ENCODE measurements around the gene BMPER.
A peak's percentile ranks its signal among the peaks of the same experiment; 100 is the strongest.

BMPER gene

GRCh38 chr7:34128762-34129161 lies 223.4 kb downstream of the BMPER start:
- Histone ChIP-seq H3K9ac (ENCODE audit: low read depth in 1 of 2, low read length in 2 of 2) (no peak overlapping the region), H3K27me3 (ENCODE audit: control insufficient read depth in 2 of 2, insufficient read depth in 2 of 2, low read length in 2 of 2) (no peaks in the 10 kb centered on the region), H3K4me3 (ENCODE audit: low read length in 2 of 2) (no peak overlapping the region)

DNA sequence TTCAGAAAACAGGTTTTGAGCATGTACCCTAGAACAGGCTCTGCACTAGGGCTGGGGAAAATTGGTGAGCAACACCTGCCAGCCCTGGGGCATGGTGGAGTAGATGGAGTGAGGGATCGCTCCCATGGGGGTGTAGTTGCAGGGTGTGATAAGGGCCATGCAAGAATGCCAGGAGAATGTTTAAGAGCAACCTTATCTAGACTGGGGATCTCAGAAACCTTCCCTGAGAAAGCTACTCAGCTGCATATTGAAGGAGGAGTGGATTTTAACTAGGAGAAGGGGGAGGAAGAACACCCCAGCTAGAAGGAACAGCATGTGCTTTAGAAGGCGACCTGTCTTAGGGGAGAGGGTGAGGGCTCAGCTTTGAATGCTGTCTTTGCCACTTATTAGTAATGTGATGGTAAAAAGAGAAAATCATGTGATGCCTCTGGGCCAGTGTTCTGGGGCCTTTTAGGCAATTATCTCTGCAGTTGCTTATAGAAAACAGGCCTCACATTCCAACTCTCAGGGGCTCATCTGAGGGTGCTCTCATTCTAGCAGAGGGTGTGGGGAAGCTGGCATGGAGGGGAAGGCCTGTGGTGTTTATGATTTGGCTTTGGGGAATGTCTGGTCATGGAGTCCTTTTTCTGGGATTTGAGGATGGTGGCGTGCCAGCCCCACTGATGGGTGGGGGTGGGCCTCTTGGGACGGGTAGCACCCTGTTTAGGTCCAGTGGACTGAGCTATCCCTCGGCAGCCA lies 225.4 kb downstream of the BMPER start:
- Histone ChIP-seq H3K4me1 (ENCODE audit: control insufficient read depth in 2 of 2, insufficient read depth in 2 of 2, low read length in 2 of 2) (no peaks in the 10 kb centered on the region), H3K4me3 (ENCODE audit: low read length in 2 of 2) (no peak overlapping the region), H3K9ac (ENCODE audit: low read depth in 1 of 2, low read length in 2 of 2) (no peak overlapping the region), H3K9me3 (ENCODE audit: control insufficient read depth in 2 of 2, low read length in 2 of 2) (no peaks in the 10 kb centered on the region), H3K27me3 (ENCODE audit: control insufficient read depth in 2 of 2, insufficient read depth in 2 of 2, low read length in 2 of 2) (no peaks in the 10 kb centered on the region), H3K27ac (ENCODE audit: low read depth in 2 of 2, low read length in 2 of 2) (no peak overlapping the region), H3K36me3 (ENCODE audit: control insufficient read depth in 2 of 2, insufficient read depth in 2 of 2, low read length in 2 of 2) (no peaks in the 10 kb centered on the region)

More at GRCh38 chr7:34128762-34129161, 223.4 kb downstream of the BMPER start:
- H3K4me1 ChIP-seq (ENCODE audit: control insufficient read depth in 2 of 2, insufficient read depth in 2 of 2, low read length in 2 of 2), result no peaks in the 10 kb centered on the region
- no peaks in the 10 kb centered on the region for H3K36me3 ChIP-seq (ENCODE audit: control insufficient read depth in 2 of 2, insufficient read depth in 2 of 2, low read length in 2 of 2)
- no peak overlapping the region for H3K27ac ChIP-seq (ENCODE audit: low read depth in 2 of 2, low read length in 2 of 2)
- peaks cover 2 to 3% of the 10 kb centered on the region in 2 donors for H3K9me3 ChIP-seq (ENCODE audit: control insufficient read depth in 2 of 2, low read length in 2 of 2)

DNA sequence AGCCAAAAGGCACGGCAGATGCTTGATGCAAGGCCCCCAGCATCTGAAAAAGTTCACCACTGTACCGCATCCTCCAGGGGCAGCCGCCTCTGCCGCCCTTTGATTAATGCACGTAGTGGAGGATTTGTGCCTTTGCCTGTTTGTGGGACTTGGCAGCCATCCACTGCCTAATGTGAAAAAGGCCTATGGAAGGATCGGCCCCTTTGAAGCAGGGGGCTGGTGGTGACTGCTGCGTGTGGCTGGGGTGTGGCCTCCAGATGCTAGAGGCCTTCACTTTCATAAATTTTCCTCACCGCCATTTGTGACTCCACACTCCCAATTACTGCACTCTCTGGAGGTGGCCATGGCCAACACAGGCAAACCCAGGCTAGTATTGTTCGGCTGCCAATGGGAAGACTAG lies 226.0 kb downstream of the BMPER start:
- H3K36me3 ChIP-seq (ENCODE audit: control insufficient read depth in 2 of 2, insufficient read depth in 2 of 2, low read length in 2 of 2), result no peaks in the 10 kb centered on the region
- H3K27me3 ChIP-seq (ENCODE audit: control insufficient read depth in 2 of 2, insufficient read depth in 2 of 2, low read length in 2 of 2), result no peaks in the 10 kb centered on the region
- H3K9me3 ChIP-seq (ENCODE audit: control insufficient read depth in 2 of 2, low read length in 2 of 2), result no peaks in the 10 kb centered on the region
- H3K9ac ChIP-seq (ENCODE audit: low read depth in 1 of 2, low read length in 2 of 2), result no peak overlapping the region
- H3K27ac ChIP-seq (ENCODE audit: low read depth in 2 of 2, low read length in 2 of 2), result no peak overlapping the region
- no peak overlapping the region for H3K4me3 ChIP-seq (ENCODE audit: low read length in 2 of 2)
- no peaks in the 10 kb centered on the region for H3K4me1 ChIP-seq (ENCODE audit: control insufficient read depth in 2 of 2, insufficient read depth in 2 of 2, low read length in 2 of 2)

GRCh38 chr7:34133356-34133982 lies 228.1 kb downstream of the BMPER start:
- Histone ChIP-seq H3K4me1 (ENCODE audit: control insufficient read depth in 2 of 2, insufficient read depth in 2 of 2, low read length in 2 of 2) (no peaks in the 10 kb centered on the region), H3K27ac (ENCODE audit: low read depth in 2 of 2, low read length in 2 of 2) (no peak overlapping the region)

DNA sequence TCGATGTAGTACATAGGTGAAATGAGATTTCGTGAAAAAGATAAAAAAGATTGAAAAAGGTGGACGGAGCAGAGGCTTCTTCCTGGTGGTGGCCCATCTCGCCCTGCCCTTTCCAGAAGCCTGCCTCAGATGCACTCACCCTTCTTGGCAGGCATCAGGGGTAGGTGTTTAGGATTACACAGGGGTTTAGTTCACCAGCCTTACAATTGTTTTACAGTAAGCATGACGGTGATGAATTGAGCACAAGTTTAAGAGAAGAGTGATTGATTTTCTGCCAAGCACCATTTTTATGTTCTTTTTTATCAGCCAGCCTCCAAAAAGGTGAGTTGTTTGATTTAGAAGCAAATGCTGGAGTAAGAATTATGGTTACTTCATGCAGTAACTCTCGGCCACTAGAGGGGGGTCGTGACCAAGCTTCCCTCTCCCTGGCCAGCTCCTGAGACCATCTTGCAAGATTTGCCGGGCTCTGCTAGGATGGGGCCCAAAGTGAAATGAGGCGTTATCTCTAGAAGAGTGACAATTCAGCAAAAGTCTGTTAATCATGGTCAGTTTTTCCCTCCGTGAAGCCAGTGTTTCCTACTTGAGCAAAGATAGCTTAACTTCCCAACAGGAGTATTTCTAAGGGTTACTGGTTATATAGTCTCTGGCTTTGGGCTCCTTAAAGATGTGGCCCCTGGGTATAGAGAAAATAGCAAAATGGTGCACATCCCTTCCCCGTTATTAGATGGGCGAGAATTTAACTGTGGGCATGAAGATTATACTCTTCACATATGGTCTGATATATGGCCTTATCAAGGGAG lies 228.8 kb downstream of the BMPER start:
- Histone ChIP-seq H3K4me3 (ENCODE audit: low read length in 2 of 2) (no peak overlapping the region), H3K27ac (ENCODE audit: low read depth in 2 of 2, low read length in 2 of 2) (peak overlapping the region in 1 of 2 donors; percentile 5), H3K27me3 (ENCODE audit: control insufficient read depth in 2 of 2, insufficient read depth in 2 of 2, low read length in 2 of 2) (no peaks in the 10 kb centered on the region), H3K36me3 (ENCODE audit: control insufficient read depth in 2 of 2, insufficient read depth in 2 of 2, low read length in 2 of 2) (no peaks in the 10 kb centered on the region), H3K9me3 (ENCODE audit: control insufficient read depth in 2 of 2, low read length in 2 of 2) (no peaks in the 10 kb centered on the region), H3K9ac (ENCODE audit: low read depth in 1 of 2, low read length in 2 of 2) (no peak overlapping the region), H3K4me1 (ENCODE audit: control insufficient read depth in 2 of 2, insufficient read depth in 2 of 2, low read length in 2 of 2) (no peaks in the 10 kb centered on the region)

More at GRCh38 chr7:34133356-34133982, 228.1 kb downstream of the BMPER start:
- Histone ChIP-seq H3K4me3 (ENCODE audit: low read length in 2 of 2) (no peak overlapping the region), H3K9me3 (ENCODE audit: control insufficient read depth in 2 of 2, low read length in 2 of 2) (no peaks in the 10 kb centered on the region), H3K36me3 (ENCODE audit: control insufficient read depth in 2 of 2, insufficient read depth in 2 of 2, low read length in 2 of 2) (no peaks in the 10 kb centered on the region), H3K9ac (ENCODE audit: low read depth in 1 of 2, low read length in 2 of 2) (no peak overlapping the region), H3K27me3 (ENCODE audit: control insufficient read depth in 2 of 2, insufficient read depth in 2 of 2, low read length in 2 of 2) (no peaks in the 10 kb centered on the region)

GRCh38 chr7:34135924-34136323 lies 230.6 kb downstream of the BMPER start:
- H3K27ac ChIP-seq (ENCODE audit: low read depth in 2 of 2, low read length in 2 of 2), result no peak overlapping the region
- H3K4me1 ChIP-seq (ENCODE audit: control insufficient read depth in 2 of 2, insufficient read depth in 2 of 2, low read length in 2 of 2), result no peaks in the 10 kb centered on the region

DNA sequence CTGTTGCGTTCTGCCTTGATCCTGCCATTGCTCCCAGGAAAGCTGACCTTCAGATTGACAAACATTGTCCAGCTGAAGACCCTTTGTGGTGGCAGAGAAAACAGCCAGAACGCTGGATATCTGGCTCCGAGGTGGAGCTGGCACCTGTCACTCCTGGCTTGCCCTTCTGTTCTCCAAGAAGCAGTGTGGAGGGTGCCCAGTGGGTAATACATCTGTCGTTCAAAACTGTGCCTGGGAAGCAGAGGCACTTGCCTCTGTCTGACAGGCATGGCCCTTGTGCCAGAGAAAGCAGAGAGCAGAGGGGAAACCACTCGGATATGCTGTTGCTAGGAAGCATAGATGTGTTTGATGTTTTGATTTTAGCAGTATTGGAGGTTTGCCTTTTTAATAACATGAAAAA lies 231.4 kb downstream of the BMPER start:
- Histone ChIP-seq H3K36me3 (ENCODE audit: control insufficient read depth in 2 of 2, insufficient read depth in 2 of 2, low read length in 2 of 2) (no peaks in the 10 kb centered on the region), H3K27ac (ENCODE audit: low read depth in 2 of 2, low read length in 2 of 2) (no peak overlapping the region), H3K9ac (ENCODE audit: low read depth in 1 of 2, low read length in 2 of 2) (no peak overlapping the region), H3K27me3 (ENCODE audit: control insufficient read depth in 2 of 2, insufficient read depth in 2 of 2, low read length in 2 of 2) (no peaks in the 10 kb centered on the region), H3K4me3 (ENCODE audit: low read length in 2 of 2) (no peak overlapping the region), H3K4me1 (ENCODE audit: control insufficient read depth in 2 of 2, insufficient read depth in 2 of 2, low read length in 2 of 2) (no peaks in the 10 kb centered on the region), H3K9me3 (ENCODE audit: control insufficient read depth in 2 of 2, low read length in 2 of 2) (no peaks in the 10 kb centered on the region)

More at GRCh38 chr7:34135924-34136323, 230.6 kb downstream of the BMPER start:
- H3K27me3 ChIP-seq (ENCODE audit: control insufficient read depth in 2 of 2, insufficient read depth in 2 of 2, low read length in 2 of 2), result no peaks in the 10 kb centered on the region
- H3K4me3 ChIP-seq (ENCODE audit: low read length in 2 of 2), result no peak overlapping the region
- H3K9ac ChIP-seq (ENCODE audit: low read depth in 1 of 2, low read length in 2 of 2), result no peak overlapping the region
- H3K36me3 ChIP-seq (ENCODE audit: control insufficient read depth in 2 of 2, insufficient read depth in 2 of 2, low read length in 2 of 2), result no peaks in the 10 kb centered on the region
- no peaks in the 10 kb centered on the region for H3K9me3 ChIP-seq (ENCODE audit: control insufficient read depth in 2 of 2, low read length in 2 of 2)

DNA sequence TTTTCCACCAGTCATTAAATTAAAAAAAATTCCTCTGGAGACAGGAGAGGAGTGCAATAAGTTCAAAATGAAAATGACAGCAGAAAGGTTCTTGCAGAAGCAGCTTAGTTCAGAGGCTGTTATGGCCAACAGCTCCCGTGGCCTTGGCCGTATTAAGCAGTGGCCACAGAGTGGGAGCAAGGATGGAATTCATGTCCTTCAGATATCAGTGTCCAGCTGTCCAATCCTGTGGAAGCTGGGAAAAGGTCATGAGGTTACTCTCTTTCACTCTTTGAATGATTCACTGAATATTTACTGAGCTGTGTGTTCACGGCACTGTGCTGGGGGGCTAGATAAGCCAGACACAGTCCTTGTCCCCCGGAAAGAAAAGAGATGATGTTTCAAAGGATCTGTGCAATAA lies 231.8 kb downstream of the BMPER start:
- Histone ChIP-seq H3K36me3 (ENCODE audit: control insufficient read depth in 2 of 2, insufficient read depth in 2 of 2, low read length in 2 of 2) (no peaks in the 10 kb centered on the region), H3K27me3 (ENCODE audit: control insufficient read depth in 2 of 2, insufficient read depth in 2 of 2, low read length in 2 of 2) (no peaks in the 10 kb centered on the region), H3K9ac (ENCODE audit: low read depth in 1 of 2, low read length in 2 of 2) (no peak overlapping the region), H3K4me1 (ENCODE audit: control insufficient read depth in 2 of 2, insufficient read depth in 2 of 2, low read length in 2 of 2) (no peaks in the 10 kb centered on the region), H3K27ac (ENCODE audit: low read depth in 2 of 2, low read length in 2 of 2) (no peak overlapping the region), H3K4me3 (ENCODE audit: low read length in 2 of 2) (no peak overlapping the region), H3K9me3 (ENCODE audit: control insufficient read depth in 2 of 2, low read length in 2 of 2) (no peaks in the 10 kb centered on the region)

DNA sequence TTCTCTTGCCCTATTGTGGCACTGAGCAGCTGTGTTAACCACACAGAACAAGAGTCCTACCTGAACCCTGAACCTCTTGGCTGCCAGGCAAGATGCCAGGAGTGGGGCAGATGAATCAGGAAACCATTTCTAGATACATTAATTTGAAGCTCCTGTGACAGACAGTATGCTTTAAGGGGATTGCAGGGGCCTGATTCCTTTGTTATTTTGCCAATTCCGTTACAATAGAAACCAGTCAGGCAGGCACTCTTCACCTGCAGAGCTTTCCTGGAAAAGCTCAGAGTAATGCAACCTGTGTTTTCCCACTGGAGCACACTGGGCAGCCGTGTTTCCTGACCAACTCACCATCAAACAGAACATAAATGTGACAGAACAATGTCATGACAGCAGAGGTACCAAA lies 233.1 kb downstream of the BMPER start:
- no peaks in the 10 kb centered on the region for H3K4me1 ChIP-seq (ENCODE audit: control insufficient read depth in 2 of 2, insufficient read depth in 2 of 2, low read length in 2 of 2)
- H3K4me3 ChIP-seq (ENCODE audit: low read length in 2 of 2), result no peak overlapping the region
- H3K9ac ChIP-seq (ENCODE audit: low read depth in 1 of 2, low read length in 2 of 2), result no peak overlapping the region
- no peaks in the 10 kb centered on the region for H3K27me3 ChIP-seq (ENCODE audit: control insufficient read depth in 2 of 2, insufficient read depth in 2 of 2, low read length in 2 of 2)
- H3K27ac ChIP-seq (ENCODE audit: low read depth in 2 of 2, low read length in 2 of 2), result no peak overlapping the region
- no peaks in the 10 kb centered on the region for H3K36me3 ChIP-seq (ENCODE audit: control insufficient read depth in 2 of 2, insufficient read depth in 2 of 2, low read length in 2 of 2)
- no peaks in the 10 kb centered on the region for H3K9me3 ChIP-seq (ENCODE audit: control insufficient read depth in 2 of 2, low read length in 2 of 2)

GRCh38 chr7:34139086-34139485 lies 233.7 kb downstream of the BMPER start:
- H3K4me3 ChIP-seq (ENCODE audit: low read length in 2 of 2), result no peak overlapping the region

More at GRCh38 chr7:34139086-34139485, 233.7 kb downstream of the BMPER start:
- no peaks in the 10 kb centered on the region for H3K4me1 ChIP-seq (ENCODE audit: control insufficient read depth in 2 of 2, insufficient read depth in 2 of 2, low read length in 2 of 2)
- no peaks in the 10 kb centered on the region for H3K36me3 ChIP-seq (ENCODE audit: control insufficient read depth in 2 of 2, insufficient read depth in 2 of 2, low read length in 2 of 2)
- no peaks in the 10 kb centered on the region for H3K27me3 ChIP-seq (ENCODE audit: control insufficient read depth in 2 of 2, insufficient read depth in 2 of 2, low read length in 2 of 2)
- no peak overlapping the region for H3K27ac ChIP-seq (ENCODE audit: low read depth in 2 of 2, low read length in 2 of 2)
- no peaks in the 10 kb centered on the region for H3K9me3 ChIP-seq (ENCODE audit: control insufficient read depth in 2 of 2, low read length in 2 of 2)
- H3K9ac ChIP-seq (ENCODE audit: low read depth in 1 of 2, low read length in 2 of 2), result no peak overlapping the region
